HG03460 (cell line): Measurements from ENCODE around the gene TOP3A.
"Not testable (repeated sequence)": the region's sequence is repeated elsewhere in the genome, so short reads cannot be mapped to it uniquely, and the experiment has no call there.

Experiments used
- ATAC-seq: cut with Tn5 transposase; IDR thresholded peaks from one replicate; pipeline ENCODE4 v1.9.1; 2021; ENCODE audit not compliant: unreplicated experiment

Gene TOP3A, protein sequence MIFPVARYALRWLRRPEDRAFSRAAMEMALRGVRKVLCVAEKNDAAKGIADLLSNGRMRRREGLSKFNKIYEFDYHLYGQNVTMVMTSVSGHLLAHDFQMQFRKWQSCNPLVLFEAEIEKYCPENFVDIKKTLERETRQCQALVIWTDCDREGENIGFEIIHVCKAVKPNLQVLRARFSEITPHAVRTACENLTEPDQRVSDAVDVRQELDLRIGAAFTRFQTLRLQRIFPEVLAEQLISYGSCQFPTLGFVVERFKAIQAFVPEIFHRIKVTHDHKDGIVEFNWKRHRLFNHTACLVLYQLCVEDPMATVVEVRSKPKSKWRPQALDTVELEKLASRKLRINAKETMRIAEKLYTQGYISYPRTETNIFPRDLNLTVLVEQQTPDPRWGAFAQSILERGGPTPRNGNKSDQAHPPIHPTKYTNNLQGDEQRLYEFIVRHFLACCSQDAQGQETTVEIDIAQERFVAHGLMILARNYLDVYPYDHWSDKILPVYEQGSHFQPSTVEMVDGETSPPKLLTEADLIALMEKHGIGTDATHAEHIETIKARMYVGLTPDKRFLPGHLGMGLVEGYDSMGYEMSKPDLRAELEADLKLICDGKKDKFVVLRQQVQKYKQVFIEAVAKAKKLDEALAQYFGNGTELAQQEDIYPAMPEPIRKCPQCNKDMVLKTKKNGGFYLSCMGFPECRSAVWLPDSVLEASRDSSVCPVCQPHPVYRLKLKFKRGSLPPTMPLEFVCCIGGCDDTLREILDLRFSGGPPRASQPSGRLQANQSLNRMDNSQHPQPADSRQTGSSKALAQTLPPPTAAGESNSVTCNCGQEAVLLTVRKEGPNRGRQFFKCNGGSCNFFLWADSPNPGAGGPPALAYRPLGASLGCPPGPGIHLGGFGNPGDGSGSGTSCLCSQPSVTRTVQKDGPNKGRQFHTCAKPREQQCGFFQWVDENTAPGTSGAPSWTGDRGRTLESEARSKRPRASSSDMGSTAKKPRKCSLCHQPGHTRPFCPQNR

GRCh38 chr17:18314731-18315561 lies at the start of gene TOP3A, which contains the start of gene SMCR8:
Gene TOP3A (minus strand): TSS chr17:18314994. CDS start chr17:18314778, 216 bp downstream.
Gene SMCR8 (plus strand): TSS chr17:18315293. CDS start chr17:18315790, 497 bp downstream.
- ATAC-seq: peak; percentile 73

GRCh38 chr17:18364166-18364565 lies 49.4 kb upstream of the TOP3A start:
- ATAC-seq: no peak

GRCh38 chr17:18363101-18364049 lies 48.6 kb upstream of the TOP3A start, which contains the start of gene SHMT1:
Gene SHMT1 (minus strand): TSS chr17:18363550. CDS start chr17:18355981, 7,569 bp downstream.
- ATAC-seq: peak; percentile 98

- no peak for ATAC-seq
Observed at GRCh38 chr17:18362698-18363100, 47.9 kb upstream of the TOP3A start.

GRCh38 chr17:18361837-18362697 lies 47.3 kb upstream of the TOP3A start:
- no peak for ATAC-seq

GRCh38 chr17:18360518-18360917 lies 45.7 kb upstream of the TOP3A start:
- no peak for ATAC-seq

DNA sequence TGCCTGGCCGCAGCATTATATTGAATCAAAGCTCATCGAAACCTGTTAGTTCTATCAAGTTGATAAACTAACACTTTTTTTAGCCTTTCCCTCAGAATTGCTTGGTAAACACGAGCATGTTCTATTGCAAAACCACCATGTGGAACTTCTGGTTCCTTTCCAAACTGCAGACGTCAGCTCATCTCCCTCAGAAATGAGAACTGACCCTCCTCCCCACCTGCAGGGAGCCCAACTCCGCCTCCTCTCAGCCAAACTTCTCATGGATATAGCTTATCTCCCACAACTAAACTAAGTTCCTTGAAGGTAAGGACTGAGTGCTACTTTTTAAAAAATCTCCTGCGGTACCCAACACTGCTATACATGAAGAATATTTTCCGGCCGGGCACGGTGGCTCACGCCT lies 41.8 kb upstream of the TOP3A start:
- ATAC-seq: no peak

DNA sequence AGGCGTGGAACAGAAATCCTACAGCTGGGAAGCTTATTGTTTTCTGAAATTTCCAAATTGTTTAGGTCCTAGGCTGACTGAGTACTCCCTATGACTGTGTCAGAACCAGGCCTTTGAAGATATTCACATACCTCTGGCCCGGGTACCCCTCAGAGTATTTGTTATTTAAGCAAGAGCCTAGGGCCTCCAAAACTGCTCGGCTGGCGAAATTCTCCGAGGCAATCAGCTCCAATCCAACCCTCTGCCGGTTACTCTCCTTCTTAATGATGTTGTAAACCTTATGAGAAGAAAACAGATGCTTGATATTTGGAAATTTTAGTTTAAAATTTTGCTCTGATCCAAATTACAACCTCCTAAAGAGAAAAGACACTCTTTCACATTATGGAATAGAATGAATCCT lies 38.7 kb upstream of the TOP3A start:
- no peak for ATAC-seq

DNA sequence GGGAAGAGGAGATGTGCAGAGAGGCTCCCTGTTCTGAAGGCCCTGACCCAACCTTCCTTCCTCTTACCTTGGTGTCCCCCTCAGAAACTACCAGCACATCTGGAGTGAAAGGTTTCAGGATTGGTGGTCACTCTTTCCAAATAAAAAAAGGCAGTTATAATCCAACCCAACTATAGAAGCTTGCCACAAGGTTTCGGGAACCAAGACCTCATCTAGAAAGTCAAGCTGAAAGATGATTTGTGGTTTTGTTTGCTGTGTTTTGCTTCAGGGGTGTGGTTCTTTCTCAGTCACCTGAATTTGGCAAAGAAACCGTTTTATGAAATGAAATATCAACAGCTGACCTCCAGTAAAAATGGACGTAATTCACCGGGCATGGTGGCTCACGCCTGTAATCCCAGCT lies 29.2 kb upstream of the TOP3A start:
- ATAC-seq: no peak

GRCh38 chr17:18339933-18340332 lies 25.1 kb upstream of the TOP3A start:
- no peak for ATAC-seq

DNA sequence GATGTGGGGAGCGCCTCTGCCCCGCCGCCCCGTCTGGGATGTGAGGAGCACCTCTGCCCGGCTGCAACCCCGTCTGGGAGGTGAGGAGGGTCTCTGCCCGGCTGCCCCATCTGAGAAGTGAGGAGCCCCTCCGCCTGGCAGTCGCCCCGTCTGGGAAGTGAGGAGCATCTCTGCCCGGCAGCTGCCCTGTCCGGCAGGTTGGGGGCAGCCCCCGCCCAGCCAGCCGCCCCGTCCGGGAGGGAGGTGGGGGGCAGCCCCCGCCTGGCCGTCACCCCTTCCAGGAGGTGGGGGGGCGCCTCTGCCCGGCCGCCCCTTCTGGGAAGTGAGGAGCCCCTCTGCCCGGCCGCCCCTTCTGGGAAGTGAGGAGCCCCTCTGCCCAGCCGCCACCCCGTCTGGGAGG lies 23.4 kb upstream of the TOP3A start:
- ATAC-seq: not testable (repeated sequence)

DNA sequence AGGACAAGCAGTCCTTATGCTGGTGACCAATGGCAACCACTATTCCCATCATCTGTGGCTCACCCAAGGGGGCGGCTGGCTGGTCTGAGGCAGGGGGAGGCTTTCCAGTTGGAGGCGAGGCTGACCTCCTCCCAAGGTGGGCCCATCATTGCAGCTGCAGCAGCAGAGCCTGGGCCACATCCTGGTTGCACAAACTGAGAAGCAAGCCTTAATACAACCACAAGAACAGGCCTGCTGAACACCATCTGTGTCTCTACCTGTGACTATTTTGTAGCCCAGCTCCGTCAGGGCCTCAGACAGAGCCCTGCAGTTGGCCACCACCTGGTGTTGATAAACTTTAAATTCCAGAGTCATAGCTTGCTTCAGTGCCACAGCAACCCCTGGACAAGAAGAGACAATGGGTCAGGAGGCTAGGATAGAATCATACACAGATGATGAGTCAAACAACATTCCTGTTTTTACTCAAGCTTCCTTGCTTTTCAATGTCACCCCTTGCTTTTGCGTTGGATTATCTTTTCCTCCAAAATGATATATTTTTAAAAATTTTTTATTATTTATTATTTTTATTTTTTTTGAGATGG lies 18.2 kb upstream of the TOP3A start:
- no peak for ATAC-seq

- no peak for ATAC-seq
Observed at GRCh38 chr17:18331879-18332278, 17.1 kb upstream of the TOP3A start.

DNA sequence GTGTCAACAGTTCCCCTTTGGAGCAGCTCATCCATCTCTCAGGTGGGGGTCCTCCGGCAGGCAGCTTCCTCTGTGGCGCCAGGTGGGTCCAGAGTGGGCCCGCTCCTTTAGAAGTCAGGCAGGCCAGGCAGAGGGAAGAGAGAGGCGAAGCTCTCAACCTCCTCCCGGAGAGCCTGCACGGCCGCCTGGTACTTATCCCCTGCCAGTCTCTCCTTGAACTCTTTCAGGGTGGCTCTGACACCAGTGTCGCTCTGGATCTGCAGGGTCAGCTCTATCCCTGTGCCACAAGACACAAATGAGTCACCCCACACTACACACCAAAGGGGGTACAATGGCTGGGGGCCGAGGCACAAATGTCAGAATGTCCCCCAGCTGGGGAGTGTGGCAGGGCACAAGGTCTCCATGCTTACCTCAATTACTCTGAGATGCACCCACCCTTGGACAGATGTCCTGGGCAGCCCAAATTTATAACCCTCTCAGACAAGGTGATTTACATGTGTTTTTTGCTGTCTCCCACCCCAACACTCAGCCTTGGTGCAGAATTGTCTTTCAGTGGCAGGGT lies 13.9 kb upstream of the TOP3A start:
- no peak for ATAC-seq

- no peak for ATAC-seq
Observed at GRCh38 chr17:18327556-18327955, 12.8 kb upstream of the TOP3A start.

DNA sequence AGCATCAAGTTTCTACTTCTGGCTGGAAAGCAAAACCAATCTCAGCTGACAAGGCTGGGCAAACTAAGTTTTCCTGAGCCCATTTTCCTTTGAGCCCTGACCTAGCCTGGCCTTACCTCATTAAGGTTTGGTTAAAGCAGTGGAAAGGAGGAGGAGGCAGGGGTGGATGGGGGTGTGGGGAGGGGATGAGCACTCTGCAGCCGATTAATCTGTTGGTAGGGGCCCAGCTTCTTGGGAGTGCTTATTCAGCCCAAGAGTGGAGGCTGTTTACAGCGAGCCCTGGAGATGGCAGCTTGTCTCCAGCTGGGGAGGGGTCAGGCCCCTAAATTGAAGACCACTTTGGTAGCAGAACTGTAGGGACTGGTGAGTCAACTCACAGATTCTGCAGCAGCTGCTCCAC lies 12.3 kb upstream of the TOP3A start:
- no peak for ATAC-seq

DNA sequence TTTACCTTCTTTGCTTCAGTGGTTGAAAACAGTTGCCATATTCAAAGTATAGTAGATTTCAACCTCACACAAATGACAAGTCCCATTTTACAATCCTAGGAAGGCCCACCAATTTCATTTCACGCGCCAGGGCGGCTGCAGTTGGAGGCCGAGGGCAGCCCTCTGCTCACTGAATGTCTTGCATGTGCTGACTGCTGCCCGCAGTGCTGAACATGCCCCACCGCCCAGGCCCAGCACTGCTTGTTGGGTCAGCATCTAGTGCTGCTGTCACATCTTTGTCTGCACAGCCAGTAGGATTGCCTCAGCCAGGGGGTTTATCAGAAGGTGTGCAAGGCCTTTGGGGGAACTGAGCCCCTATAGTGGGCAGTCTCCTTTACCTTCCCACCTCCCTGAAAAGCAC lies 11.8 kb upstream of the TOP3A start:
- ATAC-seq: no peak

DNA sequence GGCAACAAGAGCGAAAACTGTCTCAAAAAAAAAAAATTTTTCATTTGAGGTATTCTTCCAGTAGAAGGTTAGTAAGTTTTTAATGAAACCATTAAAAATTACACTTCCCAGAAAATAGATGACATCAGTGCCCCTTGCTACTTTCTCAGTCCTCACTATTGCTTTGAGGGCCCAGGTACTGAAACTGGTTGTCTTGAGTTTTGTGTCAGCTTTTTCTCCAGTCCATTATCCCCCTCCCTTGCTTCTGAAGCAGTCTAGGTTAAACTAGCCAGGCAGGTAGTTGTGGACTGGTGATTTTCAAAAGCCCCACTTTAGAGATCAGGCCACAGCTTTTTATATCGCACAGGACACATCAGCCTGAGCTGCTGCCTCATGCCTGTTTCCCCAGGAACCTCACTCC lies 11.2 kb upstream of the TOP3A start:
- no peak for ATAC-seq
